ENCODE results near the gene GNAL.

DNA sequence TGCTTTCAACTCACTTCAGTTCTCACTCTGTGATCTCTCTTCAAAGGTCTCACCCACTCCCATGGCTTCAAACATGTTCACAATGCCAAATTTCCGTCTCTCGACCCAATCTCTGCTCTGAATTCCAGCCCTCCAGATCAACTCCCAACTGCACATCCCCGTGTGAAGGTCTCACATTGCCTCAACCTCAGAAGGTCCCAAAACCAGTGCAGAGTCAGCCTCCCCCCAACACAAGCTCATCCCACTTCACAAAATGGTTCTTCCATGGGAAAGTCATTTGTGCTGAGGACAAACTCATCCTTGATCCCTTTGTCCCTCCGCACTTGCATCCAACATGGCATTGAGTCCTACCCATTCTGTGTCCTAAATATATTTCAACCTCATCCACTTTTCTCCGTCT is 31.0 kb upstream of the GNAL start:
- TF ChIP-seq, protein P1, sequence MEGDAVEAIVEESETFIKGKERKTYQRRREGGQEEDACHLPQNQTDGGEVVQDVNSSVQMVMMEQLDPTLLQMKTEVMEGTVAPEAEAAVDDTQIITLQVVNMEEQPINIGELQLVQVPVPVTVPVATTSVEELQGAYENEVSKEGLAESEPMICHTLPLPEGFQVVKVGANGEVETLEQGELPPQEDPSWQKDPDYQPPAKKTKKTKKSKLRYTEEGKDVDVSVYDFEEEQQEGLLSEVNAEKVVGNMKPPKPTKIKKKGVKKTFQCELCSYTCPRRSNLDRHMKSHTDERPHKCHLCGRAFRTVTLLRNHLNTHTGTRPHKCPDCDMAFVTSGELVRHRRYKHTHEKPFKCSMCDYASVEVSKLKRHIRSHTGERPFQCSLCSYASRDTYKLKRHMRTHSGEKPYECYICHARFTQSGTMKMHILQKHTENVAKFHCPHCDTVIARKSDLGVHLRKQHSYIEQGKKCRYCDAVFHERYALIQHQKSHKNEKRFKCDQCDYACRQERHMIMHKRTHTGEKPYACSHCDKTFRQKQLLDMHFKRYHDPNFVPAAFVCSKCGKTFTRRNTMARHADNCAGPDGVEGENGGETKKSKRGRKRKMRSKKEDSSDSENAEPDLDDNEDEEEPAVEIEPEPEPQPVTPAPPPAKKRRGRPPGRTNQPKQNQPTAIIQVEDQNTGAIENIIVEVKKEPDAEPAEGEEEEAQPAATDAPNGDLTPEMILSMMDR (IDR thresholded peaks at IDR 0.05; ENCODE audit: low read depth, low read length): no peak
- TF ChIP-seq, protein P2, sequence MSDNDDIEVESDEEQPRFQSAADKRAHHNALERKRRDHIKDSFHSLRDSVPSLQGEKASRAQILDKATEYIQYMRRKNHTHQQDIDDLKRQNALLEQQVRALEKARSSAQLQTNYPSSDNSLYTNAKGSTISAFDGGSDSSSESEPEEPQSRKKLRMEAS (IDR thresholded peaks at IDR 0.05; ENCODE audit: low read depth, low read length): no peak
- no peak for TF ChIP-seq POLR2A (IDR thresholded peaks at IDR 0.05; ENCODE audit: extremely low read depth, insufficient read length)
- no peak for TF ChIP-seq MYC (IDR thresholded peaks at IDR 0.05; ENCODE audit: low read depth, low read length)

Measured in NB4 (cell line).